PC-9 (cell line): ENCODE measurements around the gene FNIP1.

Source experiments
- EZH2 ChIP-seq: fragments of 200-600 bp; sonication (generic); IDR thresholded peaks from 2 replicates; pipeline ENCODE4 v1.8.0; 2017; ENCODE audit warnings: antibody characterized with exemption, low read depth
- TF ChIP-seq, protein P1 (sequence below): fragments of 200-600 bp; sonication (generic); conservative IDR thresholded peaks from 2 replicates; pipeline ENCODE4 v1.6.1; 2017; ENCODE audit warnings: mixed run types, antibody characterized with exemption, mild to moderate bottlenecking, moderate library complexity

GRCh38 chr5:131609774-131610173 is 187.0 kb downstream of the FNIP1 start:
- TF ChIP-seq, protein P1, sequence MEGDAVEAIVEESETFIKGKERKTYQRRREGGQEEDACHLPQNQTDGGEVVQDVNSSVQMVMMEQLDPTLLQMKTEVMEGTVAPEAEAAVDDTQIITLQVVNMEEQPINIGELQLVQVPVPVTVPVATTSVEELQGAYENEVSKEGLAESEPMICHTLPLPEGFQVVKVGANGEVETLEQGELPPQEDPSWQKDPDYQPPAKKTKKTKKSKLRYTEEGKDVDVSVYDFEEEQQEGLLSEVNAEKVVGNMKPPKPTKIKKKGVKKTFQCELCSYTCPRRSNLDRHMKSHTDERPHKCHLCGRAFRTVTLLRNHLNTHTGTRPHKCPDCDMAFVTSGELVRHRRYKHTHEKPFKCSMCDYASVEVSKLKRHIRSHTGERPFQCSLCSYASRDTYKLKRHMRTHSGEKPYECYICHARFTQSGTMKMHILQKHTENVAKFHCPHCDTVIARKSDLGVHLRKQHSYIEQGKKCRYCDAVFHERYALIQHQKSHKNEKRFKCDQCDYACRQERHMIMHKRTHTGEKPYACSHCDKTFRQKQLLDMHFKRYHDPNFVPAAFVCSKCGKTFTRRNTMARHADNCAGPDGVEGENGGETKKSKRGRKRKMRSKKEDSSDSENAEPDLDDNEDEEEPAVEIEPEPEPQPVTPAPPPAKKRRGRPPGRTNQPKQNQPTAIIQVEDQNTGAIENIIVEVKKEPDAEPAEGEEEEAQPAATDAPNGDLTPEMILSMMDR, result no peak
- TF ChIP-seq EZH2, result no peak
